ENCODE results near the gene ALPL.

- TF ChIP-seq POLR2A (IDR thresholded peaks at IDR 0.05) (no peak), CTCF (IDR thresholded peaks at IDR 0.05) (no peak)
These were observed 110.2 kb downstream of the ALPL start for GRCh38 chr1:21619375-21619947.
